Stimulated activated naive B cell treated with anti-CD40 and anti-IgM and Interleukin-4, amounts not matched to agents 10 μg/mL and 1 μg/mL and 100 μg/mL, for 72 hours (primary cell): Measurements from ENCODE around the gene SAPCD2.

Experiments
- ATAC-seq, 2 donors: fragments of 150-1000 bp; cut with Tn5 transposase; replicated peaks; 2 replicates each; pipeline ENCODE4 v1.10.0; 2021; ENCODE audit warnings: moderate library complexity in 1 of 2
- DNase-seq: peaks from one replicate; pipeline ENCODE4 v3.0.0; 2021
- H3K27ac Mint-ChIP-seq: one replicate; pipeline ENCODE4 v1.8.0; 2022; ENCODE audit warnings: mild to moderate bottlenecking, mixed read lengths
- H3K27me3 Mint-ChIP-seq, 2 donors: one replicate each; pipeline ENCODE4 v1.8.0; 2022; ENCODE audit warnings: mixed read lengths in 2 of 2
- H3K36me3 Mint-ChIP-seq, 2 donors: one replicate each; pipeline ENCODE4 v1.8.0; 2022; ENCODE audit warnings: mixed read lengths in 2 of 2, mild to moderate bottlenecking in 1 of 2
- H3K4me1 Mint-ChIP-seq, 2 donors: one replicate each; pipeline ENCODE4 v1.8.0; 2022; ENCODE audit warnings: mixed read lengths in 2 of 2, mild to moderate bottlenecking in 1 of 2
- H3K4me3 Mint-ChIP-seq, 2 donors: one replicate each; pipeline ENCODE4 v1.8.0; 2022; ENCODE audit warnings: mild to moderate bottlenecking in 2 of 2, mixed read lengths in 2 of 2, moderate library complexity in 1 of 2
- H3K9me3 Mint-ChIP-seq, 2 donors: one replicate each; pipeline ENCODE4 v1.8.0; 2022; ENCODE audit warnings: mixed read lengths in 2 of 2, mild to moderate bottlenecking in 1 of 2

SAPCD2 gene

GRCh38 chr9:137045294-137046087, 24.9 kb downstream of the SAPCD2 start:
- Mint-ChIP-seq H3K4me3 (peak overlapping the region; percentile 48 to 73), H3K36me3 (peaks cover 0 to 2% of the 10 kb centered on the region in 2 donors), H3K27me3 (peaks cover 56 to 71% of the 10 kb centered on the region in 2 donors), H3K4me1 (peaks cover 8 to 18% of the 10 kb centered on the region in 2 donors), H3K27ac (no peak overlapping the region), H3K9me3 (no peaks in the 10 kb centered on the region)
- DNase-seq, result no peak
- ATAC-seq, result peak; percentile 3 to 30

- ATAC-seq, result no peak
- peak overlapping the region; percentile 48 to 62 for H3K4me3 Mint-ChIP-seq
- no peaks in the 10 kb centered on the region for H3K9me3 Mint-ChIP-seq
- H3K27ac Mint-ChIP-seq, result no peak overlapping the region
- H3K27me3 Mint-ChIP-seq, result peaks cover 54 to 66% of the 10 kb centered on the region in 2 donors
- DNase-seq, result no peak
- H3K4me1 Mint-ChIP-seq, result peaks cover 8 to 18% of the 10 kb centered on the region in 2 donors
- peaks cover 0 to 2% of the 10 kb centered on the region in 2 donors for H3K36me3 Mint-ChIP-seq
These were observed 25.7 kb downstream of the SAPCD2 start for GRCh38 chr9:137044502-137045177.

- Mint-ChIP-seq H3K27ac (no peak overlapping the region), H3K27me3 (peaks cover 50 to 66% of the 10 kb centered on the region in 2 donors), H3K4me3 (no peak overlapping the region)
These were observed 26.3 kb downstream of the SAPCD2 start for GRCh38 chr9:137044037-137044436.

GRCh38 chr9:137042751-137043727, 27.3 kb downstream of the SAPCD2 start:
- Mint-ChIP-seq H3K27ac (no peak overlapping the region), H3K36me3 (no peaks in the 10 kb centered on the region), H3K4me1 (peaks cover 8 to 18% of the 10 kb centered on the region in 2 donors), H3K9me3 (no peaks in the 10 kb centered on the region), H3K4me3 (no peak overlapping the region), H3K27me3 (peaks cover 48 to 69% of the 10 kb centered on the region in 2 donors)
- DNase-seq (no peak), ATAC-seq (no peak)

More at GRCh38 chr9:137044037-137044436, 26.3 kb downstream of the SAPCD2 start:
- H3K9me3 Mint-ChIP-seq, result no peaks in the 10 kb centered on the region
- H3K36me3 Mint-ChIP-seq, result no peaks in the 10 kb centered on the region
- no peak for DNase-seq
- ATAC-seq, result no peak
- peaks cover 8 to 18% of the 10 kb centered on the region in 2 donors for H3K4me1 Mint-ChIP-seq

- H3K27me3 Mint-ChIP-seq, result peaks cover 32 to 51% of the 10 kb centered on the region in 2 donors
- H3K36me3 Mint-ChIP-seq, result no peaks in the 10 kb centered on the region
These were observed 29.2 kb downstream of the SAPCD2 start for GRCh38 chr9:137041124-137041523.

GRCh38 chr9:137040568-137040967, 29.8 kb downstream of the SAPCD2 start:
- H3K36me3 Mint-ChIP-seq, result no peaks in the 10 kb centered on the region
- ATAC-seq (no peak), DNase-seq (no peak)
- peaks cover 32 to 49% of the 10 kb centered on the region in 2 donors for H3K27me3 Mint-ChIP-seq
- H3K4me3 Mint-ChIP-seq, result no peak overlapping the region
- peaks cover 6 to 10% of the 10 kb centered on the region in 2 donors for H3K4me1 Mint-ChIP-seq
- no peaks in the 10 kb centered on the region for H3K9me3 Mint-ChIP-seq
- no peak overlapping the region for H3K27ac Mint-ChIP-seq

More at GRCh38 chr9:137041124-137041523, 29.2 kb downstream of the SAPCD2 start:
- Mint-ChIP-seq H3K4me1 (peaks cover 6 to 10% of the 10 kb centered on the region in 2 donors), H3K4me3 (no peak overlapping the region), H3K27ac (no peak overlapping the region), H3K9me3 (no peaks in the 10 kb centered on the region)
- DNase-seq (no peak), ATAC-seq (no peak)

- H3K36me3 Mint-ChIP-seq, result no peaks in the 10 kb centered on the region
- DNase-seq (no peak), ATAC-seq (no peak)
- no peaks in the 10 kb centered on the region for H3K9me3 Mint-ChIP-seq
- no peak overlapping the region for H3K27ac Mint-ChIP-seq
- H3K27me3 Mint-ChIP-seq, result peaks cover 26 to 42% of the 10 kb centered on the region in 2 donors
- no peak overlapping the region for H3K4me3 Mint-ChIP-seq
- H3K4me1 Mint-ChIP-seq, result peaks cover 9 to 11% of the 10 kb centered on the region in 2 donors
These were observed 30.6 kb downstream of the SAPCD2 start for GRCh38 chr9:137039611-137040366.

GRCh38 chr9:137038916-137039315, 31.4 kb downstream of the SAPCD2 start:
- no peak for ATAC-seq
- Mint-ChIP-seq H3K36me3 (no peaks in the 10 kb centered on the region), H3K4me1 (peaks cover 12 to 16% of the 10 kb centered on the region in 2 donors), H3K9me3 (no peaks in the 10 kb centered on the region), H3K4me3 (no peak overlapping the region), H3K27me3 (peaks cover 19 to 33% of the 10 kb centered on the region in 2 donors), H3K27ac (no peak overlapping the region)
- no peak for DNase-seq

- no peak overlapping the region for H3K4me3 Mint-ChIP-seq
- ATAC-seq (no peak), DNase-seq (no peak)
- peaks cover 21 to 29% of the 10 kb centered on the region in 2 donors for H3K4me1 Mint-ChIP-seq
- peaks cover 9 to 25% of the 10 kb centered on the region in 2 donors for H3K27me3 Mint-ChIP-seq
- H3K27ac Mint-ChIP-seq, result peak overlapping the region; percentile 47
- H3K36me3 Mint-ChIP-seq, result no peaks in the 10 kb centered on the region
- no peaks in the 10 kb centered on the region for H3K9me3 Mint-ChIP-seq
These were observed 32.9 kb downstream of the SAPCD2 start for GRCh38 chr9:137037483-137037882.

GRCh38 chr9:137037035-137037434, 33.3 kb downstream of the SAPCD2 start:
- DNase-seq (no peak), ATAC-seq (no peak)
- H3K27ac Mint-ChIP-seq, result no peak overlapping the region
- H3K9me3 Mint-ChIP-seq, result no peaks in the 10 kb centered on the region
- H3K27me3 Mint-ChIP-seq, result peaks cover 9 to 25% of the 10 kb centered on the region in 2 donors
- no peak overlapping the region for H3K4me3 Mint-ChIP-seq
- H3K4me1 Mint-ChIP-seq, result peaks cover 23 to 33% of the 10 kb centered on the region in 2 donors
- H3K36me3 Mint-ChIP-seq, result no peaks in the 10 kb centered on the region

- Mint-ChIP-seq H3K9me3 (no peaks in the 10 kb centered on the region), H3K36me3 (no peaks in the 10 kb centered on the region), H3K27me3 (peaks cover 5 to 24% of the 10 kb centered on the region in 2 donors), H3K4me3 (no peak overlapping the region), H3K4me1 (peaks cover 28 to 44% of the 10 kb centered on the region in 2 donors), H3K27ac (no peak overlapping the region)
- ATAC-seq (no peak), DNase-seq (no peak)
These were observed 34.4 kb downstream of the SAPCD2 start for GRCh38 chr9:137035937-137036336.

- ATAC-seq (no peak), DNase-seq (no peak)
- Mint-ChIP-seq H3K27ac (peak overlapping the region; percentile 94), H3K4me3 (peak overlapping the region; percentile 73 to 75), H3K9me3 (no peaks in the 10 kb centered on the region), H3K4me1 (peaks cover 32 to 49% of the 10 kb centered on the region in 2 donors), H3K27me3 (peaks cover 5 to 20% of the 10 kb centered on the region in 2 donors), H3K36me3 (peaks cover 0 to 3% of the 10 kb centered on the region in 2 donors)
These were observed 34.9 kb downstream of the SAPCD2 start for GRCh38 chr9:137035507-137035834.
